Activated CD4-positive, CD25-positive, alpha-beta regulatory T cell treated with anti-CD3 and anti-CD28 coated beads, Interleukin-2, amount 50 U/mL, for 24 hours (primary cell): Measurements from ENCODE around the gene HEATR1.
"Not testable (repeated sequence)": the region's sequence is repeated elsewhere in the genome, so short reads cannot be mapped to it uniquely, and the experiment has no call there.

ENCODE experiments used
- ATAC-seq, 2 donors: fragments of 150-1000 bp; cut with Tn5 transposase; one replicate each; pipeline ENCODE4 v1.10.0; 2021; ENCODE audit warnings: mild to moderate bottlenecking in 1 of 2, moderate library complexity in 1 of 2

Gene HEATR1

GRCh38 chr1:236603991-236604904 is at the start of gene HEATR1:
Gene HEATR1, minus strand, starts transcription at chr1:236604516. Its CDS starts 421 bp downstream, at chr1:236604095.
- ATAC-seq = peak; percentile 94 to 95

- no peak for ATAC-seq
These were observed 40.8 kb upstream of the HEATR1 start for GRCh38 chr1:236645016-236645680.

GRCh38 chr1:236642763-236643162 is 38.4 kb upstream of the HEATR1 start:
- ATAC-seq = no peak

GRCh38 chr1:236639686-236640085 is 35.4 kb upstream of the HEATR1 start:
- ATAC-seq = no peak

GRCh38 chr1:236638945-236639344 is 34.6 kb upstream of the HEATR1 start:
- no peak for ATAC-seq

- no peak for ATAC-seq
These were observed 31.7 kb upstream of the HEATR1 start for GRCh38 chr1:236636017-236636416.

- no peak for ATAC-seq
These were observed 23.6 kb upstream of the HEATR1 start for GRCh38 chr1:236627727-236628408.

GRCh38 chr1:236623371-236624166 is 19.3 kb upstream of the HEATR1 start:
- ATAC-seq = no peak

- ATAC-seq = no peak
These were observed 18.1 kb upstream of the HEATR1 start for GRCh38 chr1:236622407-236622806.

- ATAC-seq = no peak
These were observed 15.1 kb upstream of the HEATR1 start for GRCh38 chr1:236619398-236619797.

- ATAC-seq = no peak
These were observed 14.2 kb upstream of the HEATR1 start for GRCh38 chr1:236618507-236618906.

- no peak for ATAC-seq
These were observed 11.3 kb upstream of the HEATR1 start for GRCh38 chr1:236615399-236616148.

- no peak for ATAC-seq
These were observed 8.0 kb upstream of the HEATR1 start for GRCh38 chr1:236612349-236612748.

GRCh38 chr1:236608930-236609726 is 4.8 kb upstream of the HEATR1 start:
- ATAC-seq = no peak

GRCh38 chr1:236607597-236607996 is 3.3 kb upstream of the HEATR1 start:
- not testable (repeated sequence) for ATAC-seq

- no peak for ATAC-seq
These were observed 840 bp upstream of the HEATR1 start for GRCh38 chr1:236604905-236605806.

GRCh38 chr1:236602171-236602570 is 2.1 kb downstream of the HEATR1 start:
- ATAC-seq = no peak

GRCh38 chr1:236590553-236591150 is 13.7 kb downstream of the HEATR1 start:
- ATAC-seq = peak; percentile 71 to 79

- ATAC-seq = no peak
These were observed 14.8 kb downstream of the HEATR1 start for GRCh38 chr1:236589531-236589930.
